Endothelial cell of umbilical vein (primary cell): ENCODE measurements around the gene CENPI. TPM values are rescaled to one million over a fixed set of nuclear protein-coding genes. Genes with fewer than 3 reads are reported as not detected.

Experiments
- BruUV-seq: library from RNA; stranded (reverse); fragments of 400-500 nt; replicated peaks from 2 replicates; lab custom pipeline; 2021; lab: Mats Ljungman, UMichigan
- CTCF ChIA-PET: fragments of 300-600, 350-600 bp; sonication (Branson Sonifier 250); formaldehyde crosslinking; loops from one replicate; lab custom pipeline; 2021; ENCODE audit warnings: antibody characterized with exemption, inconsistent platforms; lab: Charles Lee
- POLR2A ChIA-PET: fragments of 300-600, 350-600 bp; sonication (Branson Sonifier 250); formaldehyde crosslinking; loops from one replicate; lab custom pipeline; 2021; ENCODE audit warnings: antibody characterized with exemption, inconsistent platforms; lab: Charles Lee
- DNase-seq: peaks from one replicate; pipeline ENCODE4 v3.0.0-alpha.2; 2011; ENCODE audit warnings: low read depth, low spot score
- FAIRE-seq: peaks from 2 replicates; lab custom pipeline; 2011; peaks lifted over from hg19 to GRCh38; lab: Jason Lieb, UNC
- H2AFZ ChIP-seq: 2 replicates; pipeline ENCODE4 v1.6.0; 2012; ENCODE audit warnings: low read depth, low read length, control low read depth, inconsistent platforms
- H3K27ac ChIP-seq: 2 replicates; pipeline ENCODE4 v1.5.1; 2011; ENCODE audit warnings: low read depth, mild to moderate bottlenecking, control low read depth, low read length, moderate library complexity; ENCODE audit not compliant: insufficient read depth
- H3K27me3 ChIP-seq, 2 experiments: 2 replicates each; pipeline versions ENCODE4 v1.6.0 to v1.6.1; 2011; ENCODE audit warnings: low read length in 2 of 2, mixed read lengths in 1 of 2; ENCODE audit not compliant: control insufficient read depth in 2 of 2, insufficient read depth in 2 of 2
- H3K36me3 ChIP-seq, 2 experiments: 2 replicates in 1 of 2; 3 replicates in 1 of 2; pipeline ENCODE4 v1.5.1; 2011; ENCODE audit warnings: low read length in 2 of 2, mild to moderate bottlenecking in 1 of 2, moderate library complexity in 1 of 2; ENCODE audit not compliant: control insufficient read depth in 2 of 2, insufficient read depth in 2 of 2; ENCODE audit errors: extremely low read depth in 1 of 2
- H3K4me1 ChIP-seq: 3 replicates; pipeline ENCODE4 v1.5.1; 2011; ENCODE audit warnings: mild to moderate bottlenecking, low read length; ENCODE audit not compliant: control insufficient read depth, insufficient read depth; ENCODE audit errors: extremely low read depth
- H3K4me2 ChIP-seq: 2 replicates; pipeline ENCODE4 v1.6.1; 2011; ENCODE audit warnings: low read length, control low read depth, mixed read lengths; ENCODE audit not compliant: insufficient read depth
- H3K4me3 ChIP-seq, 3 experiments: fragments of 200-600 bp in 1 of 3; sonication (generic), shearing (Covaris generic) in 1 of 3; replicated peaks in 1 of 3; 2 replicates each; pipeline ENCODE4 v1.5.1; 2011 to 2016; ENCODE audit warnings: control low read depth in 3 of 3, low read length in 3 of 3, mild to moderate bottlenecking in 2 of 3, inconsistent platforms in 1 of 3, low read depth in 1 of 3, moderate library complexity in 1 of 3; ENCODE audit not compliant: insufficient read depth in 1 of 3
- H3K79me2 ChIP-seq: 2 replicates; pipeline ENCODE4 v1.6.0; 2012; ENCODE audit warnings: low read length, inconsistent platforms; ENCODE audit not compliant: control insufficient read depth, insufficient read depth
- H3K9ac ChIP-seq: replicated peaks from 2 replicates; pipeline ENCODE3; 2011; ENCODE audit warnings: low read length, control low read depth; ENCODE audit not compliant: insufficient read depth; ENCODE audit errors: extremely low read depth
- H3K9me1 ChIP-seq: replicated peaks from 3 replicates; pipeline ENCODE4 v1.6.0; 2011; ENCODE audit warnings: mild to moderate bottlenecking, low read length; ENCODE audit not compliant: control insufficient read depth, insufficient read depth; ENCODE audit errors: extremely low read depth
- H3K9me3 ChIP-seq: replicated peaks from 2 replicates; pipeline ENCODE4 v1.5.1; 2012; ENCODE audit warnings: low read length, inconsistent platforms; ENCODE audit not compliant: control insufficient read depth, insufficient read depth
- H4K20me1 ChIP-seq: replicated peaks from 2 replicates; pipeline ENCODE3; 2011; ENCODE audit warnings: mild to moderate bottlenecking, low read length; ENCODE audit not compliant: control insufficient read depth, insufficient read depth; ENCODE audit errors: extremely low read depth
- CTCF ChIP-seq, 2 donors: IDR thresholded peaks; 1 replicate in 1 of 2; 2 replicates in 1 of 2; pipeline ENCODE4 v1.5.1; 2011; ENCODE audit warnings: low read length in 2 of 2, mild to moderate bottlenecking in 2 of 2, moderate library complexity in 2 of 2, control low read depth in 1 of 2, inconsistent platforms in 1 of 2, low read depth in 1 of 2; ENCODE audit not compliant: insufficient read depth in 1 of 2; ENCODE audit errors: extremely low read depth in 1 of 2
- EZH2 ChIP-seq: IDR thresholded peaks from 2 replicates; pipeline ENCODE4 v1.6.1; 2012; ENCODE audit warnings: borderline replicate concordance, low read depth, mild to moderate bottlenecking, moderate library complexity, low read length, inconsistent platforms; ENCODE audit not compliant: severe bottlenecking
- FOS ChIP-seq: IDR thresholded peaks from 2 replicates; pipeline ENCODE4 v1.6.1; 2011; ENCODE audit warnings: mild to moderate bottlenecking, low read length, moderate library complexity, borderline replicate concordance; ENCODE audit not compliant: insufficient read depth
- GATA2 ChIP-seq: IDR thresholded peaks from 2 replicates; pipeline ENCODE4 v1.7.0; 2011; ENCODE audit warnings: low read depth, mild to moderate bottlenecking, moderate library complexity, mixed read lengths, low read length; ENCODE audit not compliant: insufficient read length, insufficient read depth
- JUN ChIP-seq: IDR thresholded peaks from 2 replicates; pipeline ENCODE4 v1.6.1; 2011; ENCODE audit warnings: borderline replicate concordance, low read depth; ENCODE audit not compliant: insufficient read length, insufficient read depth
- MAX ChIP-seq: IDR thresholded peaks from 2 replicates; pipeline ENCODE4 v1.6.1; 2011; ENCODE audit not compliant: insufficient read depth, insufficient read length
- MYC ChIP-seq: IDR thresholded peaks from one replicate; pipeline ENCODE4 v1.6.1; 2011; ENCODE audit warnings: mild to moderate bottlenecking, low read depth, low read length
- POLR2A ChIP-seq: IDR thresholded peaks from 2 replicates; pipeline ENCODE4 v1.6.1; 2012; ENCODE audit warnings: low read depth, mild to moderate bottlenecking, control low read depth, low read length
- POLR2AphosphoS5 ChIP-seq: IDR thresholded peaks from 2 replicates; pipeline ENCODE4 v1.6.1; 2012; ENCODE audit warnings: low read depth, mild to moderate bottlenecking, control low read depth, low read length, moderate library complexity; ENCODE audit not compliant: insufficient read depth
- dilution Hi-C: fragments of 300-500 bp; cut with MboI; formaldehyde crosslinking; loops from one replicate; pipeline ENCODE4 v1.15.0; 2019; ENCODE audit warnings: low sequenced_read_pairs; ENCODE audit not compliant: extremely low pct_ligation_motif_present
- intact Hi-C: fragments of 100-400 bp; cut with micrococcal nuclease; formaldehyde crosslinking; loops from one replicate; pipeline ENCODE4 v1.10.0; 2022
- polyA plus RNA-seq, 4 experiments: library from polyadenylated mRNA; depleted of rRNA in 3 of 4; stranded (reverse) in 3 of 4; unstranded in 1 of 4; fragments of >200 nt; gene quantifications; 2 replicates each; pipeline versions ENCODE4 v1.2.1 to v1.2.3, GENCODE V29; 2011 to 2012; ENCODE audit warnings: missing spikeins in 1 of 4
- total RNA-seq: library from RNA; stranded (reverse); gene quantifications from 2 replicates; pipeline ENCODE4 v1.2.3, GENCODE V29; 2021

The CENPI gene
- total and polyA plus RNA-seq, 2 donors (not counting 3 experiments of a cell fraction or from before 2014, with no cell fraction given): 7.7 to 28.9 TPM

- Histone ChIP-seq H3K9ac (no peak overlapping the region), H3K4me1 (peaks cover 3% of the 10 kb centered on the region), H3K4me3 (no peak overlapping the region), H3K36me3 (no peaks in the 10 kb centered on the region), H4K20me1 (no peaks in the 10 kb centered on the region), H3K9me3 (no peaks in the 10 kb centered on the region), H3K4me2 (no peak overlapping the region), H2AFZ (no peak overlapping the region), H3K79me2 (no peaks in the 10 kb centered on the region), H3K27me3 (no peaks in the 10 kb centered on the region), H3K9me1 (no peaks in the 10 kb centered on the region), H3K27ac (no peak overlapping the region)
- ChIA-PET CTCF (no interaction called here), POLR2A (no interaction called here)
- dilution Hi-C loops: no loop called here
- intact Hi-C loops: no loop called here
- FAIRE-seq: no peak
- no peak for TF ChIP-seq MAX
- no peak for TF ChIP-seq MYC
- TF ChIP-seq EZH2: no peak
- no peak for TF ChIP-seq POLR2A
- no peak for TF ChIP-seq FOS
- DNase-seq: no peak
- no TSS peak for BruUV-seq
Observed at GRCh38 chrX:101081231-101081630, 16.8 kb upstream of the CENPI start.

GRCh38 chrX:101091817-101092216 lies 6.2 kb upstream of the CENPI start:
- intact Hi-C loops (no loop called here), dilution Hi-C loops (no loop called here)
- no peaks in the 10 kb centered on the region for H4K20me1 ChIP-seq
- FAIRE-seq (no peak), DNase-seq (no peak)
- H3K9me1 ChIP-seq: no peaks in the 10 kb centered on the region
- no peaks in the 10 kb centered on the region for H3K36me3 ChIP-seq
- no peak overlapping the region for H2AFZ ChIP-seq
- no peak overlapping the region for H3K27ac ChIP-seq
- H3K4me1 ChIP-seq: peaks cover 3% of the 10 kb centered on the region
- H3K9ac ChIP-seq: no peak overlapping the region
- no peak for TF ChIP-seq EZH2
- TF ChIP-seq POLR2AphosphoS5: no peak
- no peak for TF ChIP-seq GATA2
- TF ChIP-seq FOS: no peak
- TF ChIP-seq CTCF (IDR thresholded peaks at IDR 0.05; ENCODE audit: extremely low read depth in 1 of 2, insufficient read depth in 1 of 2, low read depth in 1 of 2, low read length in 2 of 2): no peak
- TF ChIP-seq JUN: no peak
- no peak for TF ChIP-seq POLR2A
- no peak for TF ChIP-seq MYC
- TF ChIP-seq MAX: no peak
- no peak overlapping the region for H3K4me2 ChIP-seq
- no TSS peak for BruUV-seq
- ChIA-PET POLR2A (no interaction called here), CTCF (no interaction called here)
- no peaks in the 10 kb centered on the region for H3K9me3 ChIP-seq
- no peaks in the 10 kb centered on the region for H3K79me2 ChIP-seq
- no peaks in the 10 kb centered on the region for H3K27me3 ChIP-seq
- H3K4me3 ChIP-seq: no peak overlapping the region
